NOMO-1 (cell line): ENCODE data around the gene CRACR2B.

ENCODE experiments used
- DNase-seq, 2 experiments: peaks; one replicate each; lab custom pipeline; 2025; ENCODE audit not compliant: unreplicated experiment in 2 of 2; lab: John Stamatoyannopoulos, UW

CRACR2B gene

DNA sequence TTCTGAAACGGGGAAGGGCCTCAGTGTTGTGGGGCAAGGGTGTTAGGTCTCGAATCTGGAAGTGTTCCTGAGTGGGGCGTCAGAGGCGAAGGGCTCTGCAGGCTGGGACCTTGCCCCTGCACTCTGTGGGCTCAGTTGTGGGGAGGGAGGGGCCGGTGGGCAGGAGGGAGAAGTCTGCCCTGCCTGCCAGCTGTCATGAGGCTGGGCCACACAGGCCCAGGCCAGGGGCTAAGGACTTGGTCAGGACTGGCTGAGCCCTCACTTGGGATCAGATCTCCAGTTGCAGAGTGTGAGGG, at the start of gene CRACR2B:
Gene CRACR2B (plus strand): TSS at position 23 of the 296 bp plus-strand sequence. CDS start 689 bp downstream, outside the sequence.
- no peak for DNase-seq

GRCh38 chr11:778976-779954, 48.5 kb upstream of the CRACR2B start:
- no peak for DNase-seq

DNA sequence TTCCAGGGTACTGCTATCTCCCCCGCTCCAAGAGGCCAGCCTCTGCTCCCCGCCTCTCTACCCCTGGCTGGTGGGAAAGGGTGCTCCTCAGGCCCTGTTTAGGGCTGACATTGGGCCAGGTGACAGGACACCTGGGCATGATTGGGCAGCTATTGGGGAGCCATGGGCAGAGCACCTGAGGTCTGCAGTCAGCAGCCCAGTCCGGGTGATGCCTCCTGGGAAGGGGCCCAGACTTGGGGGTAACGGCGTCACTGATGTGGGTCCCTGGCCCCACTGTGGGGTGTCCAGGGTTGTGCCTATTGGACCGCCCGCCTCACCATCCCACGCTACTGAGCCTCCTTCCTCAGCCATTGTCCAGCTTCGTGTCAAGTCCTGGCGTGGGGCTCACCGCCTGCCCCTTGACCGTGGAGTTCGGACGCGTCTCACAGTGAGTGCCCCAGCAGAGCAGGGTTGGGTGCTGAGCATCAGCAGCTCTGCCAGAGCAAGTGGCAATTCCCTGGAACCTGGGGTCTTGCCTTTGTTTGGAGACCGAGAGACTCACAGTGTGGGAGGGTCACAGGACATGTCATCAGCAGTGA, 47.7 kb upstream of the CRACR2B start:
- DNase-seq = no peak

GRCh38 chr11:782264-783174, 45.2 kb upstream of the CRACR2B start:
- DNase-seq = no peak

DNA sequence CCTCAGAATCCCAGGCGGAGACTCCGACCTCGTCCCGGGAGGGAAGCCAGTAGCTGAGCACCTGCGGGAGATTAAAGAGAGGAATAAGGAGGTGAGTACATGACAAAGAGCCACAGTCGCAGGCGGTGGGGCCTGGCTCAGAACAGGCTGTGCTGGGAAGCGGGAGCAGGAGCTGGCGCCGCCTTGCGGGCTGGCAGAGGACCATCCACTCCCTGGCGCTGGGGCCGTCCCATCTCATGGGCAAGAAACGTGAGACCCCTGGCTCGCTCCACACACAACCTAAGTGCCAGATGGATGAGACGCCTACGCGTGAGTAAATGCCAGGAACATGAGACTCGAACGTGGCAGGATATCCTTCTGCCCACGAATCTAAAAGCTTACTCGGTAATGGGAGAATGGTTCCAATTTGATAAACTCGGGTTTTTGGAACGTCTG, 44.1 kb upstream of the CRACR2B start:
- DNase-seq = no peak

DNA sequence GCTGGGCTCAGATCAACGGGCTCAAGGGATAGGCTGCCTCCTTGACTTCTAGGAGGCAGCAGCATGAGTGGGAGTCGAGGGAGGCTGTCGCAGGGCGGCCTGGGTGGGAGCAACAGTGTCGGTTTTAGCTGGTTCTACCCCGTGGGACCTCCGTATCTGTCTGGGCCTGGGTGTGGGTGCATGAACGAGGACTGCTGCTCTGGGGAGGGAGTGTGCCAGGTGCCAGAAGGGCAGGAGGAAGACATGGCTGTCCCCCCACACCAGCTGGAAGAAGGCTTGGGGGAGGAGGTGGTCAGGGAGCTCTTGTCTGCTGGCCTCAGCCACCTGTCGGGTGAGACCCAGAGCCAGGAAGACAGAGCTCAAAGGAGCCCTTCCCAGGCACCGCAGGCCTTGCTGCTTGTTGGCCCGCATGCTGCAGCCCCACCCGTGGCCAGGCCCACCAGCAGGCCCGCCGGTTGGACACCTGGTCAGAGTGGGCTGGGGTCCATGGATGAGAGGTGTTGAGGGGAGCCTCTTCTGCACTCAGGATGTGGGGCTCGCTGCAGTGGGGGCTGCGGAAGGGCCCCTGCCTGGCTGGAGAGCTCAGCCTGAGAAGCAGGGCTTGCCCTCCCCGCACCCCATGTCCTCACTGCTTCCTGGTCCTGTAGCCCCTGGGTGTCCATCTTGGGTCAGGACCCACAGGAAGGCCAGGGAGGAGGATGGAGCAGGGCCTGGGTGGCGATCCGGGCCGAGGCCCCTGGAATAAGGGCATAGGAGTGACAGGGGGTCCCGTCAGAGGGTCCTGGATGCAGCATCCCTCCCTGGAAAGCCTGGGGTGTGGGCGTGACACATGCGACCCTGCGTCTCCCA, 41.3 kb upstream of the CRACR2B start:
- no peak for DNase-seq

GRCh38 chr11:787084-787675, 40.5 kb upstream of the CRACR2B start:
- no peak for DNase-seq

GRCh38 chr11:788009-788640, 39.6 kb upstream of the CRACR2B start:
- no peak for DNase-seq

GRCh38 chr11:788953-789940, 38.5 kb upstream of the CRACR2B start:
- no peak for DNase-seq

DNA sequence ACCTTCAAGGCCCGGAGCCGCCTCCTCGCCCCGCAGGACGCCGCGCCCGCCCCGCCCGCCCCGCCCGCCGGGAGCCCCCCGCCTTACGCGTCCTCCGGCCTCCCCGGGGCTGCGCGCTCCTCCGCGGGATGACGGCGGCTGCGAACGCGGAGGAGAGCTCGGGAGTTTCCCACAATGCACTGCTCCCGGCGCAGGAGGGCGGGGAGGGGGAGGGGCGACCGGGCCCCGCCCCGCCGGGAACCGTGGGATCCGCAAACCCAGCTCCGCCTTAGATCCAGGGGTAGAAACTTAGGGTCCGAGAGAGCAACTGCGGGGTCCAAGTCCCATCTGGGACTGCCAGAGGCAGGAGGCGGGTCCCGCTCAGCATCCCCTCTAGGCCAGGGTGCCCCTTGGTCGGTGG, 37.8 kb upstream of the CRACR2B start, which contains the start of gene CEND1:
Gene CEND1 (minus strand): TSS at position 148 of the 400 bp plus-strand sequence. CDS start 1,514 bp downstream, outside the sequence.
- DNase-seq = no peak

DNA sequence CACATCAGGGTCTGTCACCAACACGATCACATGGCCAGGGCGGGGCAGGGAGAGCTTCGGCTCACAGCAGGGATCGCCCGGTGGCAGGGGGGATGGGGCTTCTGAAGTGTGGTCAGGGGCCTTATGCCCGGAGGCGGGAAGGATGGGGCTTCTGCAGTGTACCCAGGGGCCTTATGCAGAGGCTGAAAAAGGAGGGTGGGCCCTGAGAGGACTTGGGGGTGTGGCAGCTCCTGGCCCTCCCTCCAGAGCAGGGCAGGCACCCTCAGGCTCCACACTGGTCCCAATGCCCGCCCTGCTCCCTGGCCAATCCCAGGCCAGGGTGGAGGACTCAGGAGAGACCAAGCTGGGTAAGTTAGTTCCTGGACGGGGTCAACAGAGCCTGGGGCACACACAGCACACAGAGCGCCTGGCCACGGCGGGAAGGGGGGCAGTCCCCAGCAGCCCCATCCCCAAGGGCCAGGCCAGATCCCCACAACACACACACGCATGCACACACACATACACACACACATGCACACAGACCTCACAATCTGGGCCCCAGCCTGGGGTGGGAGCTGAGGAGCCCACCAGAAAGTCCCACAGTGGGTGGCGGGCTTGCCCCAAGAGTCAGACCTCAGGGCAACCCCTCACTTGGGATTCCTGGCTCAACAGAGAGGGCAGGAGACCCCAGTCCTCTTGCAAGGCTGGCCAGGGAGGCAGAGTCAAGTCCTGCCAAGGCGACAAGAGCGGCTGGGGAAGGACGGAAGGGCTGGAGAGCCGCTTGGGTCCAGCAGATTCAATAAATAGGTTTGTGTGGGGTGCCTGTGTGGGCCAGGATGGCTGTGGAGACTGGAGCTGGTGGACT, 36.8 kb upstream of the CRACR2B start:
- DNase-seq = no peak

DNA sequence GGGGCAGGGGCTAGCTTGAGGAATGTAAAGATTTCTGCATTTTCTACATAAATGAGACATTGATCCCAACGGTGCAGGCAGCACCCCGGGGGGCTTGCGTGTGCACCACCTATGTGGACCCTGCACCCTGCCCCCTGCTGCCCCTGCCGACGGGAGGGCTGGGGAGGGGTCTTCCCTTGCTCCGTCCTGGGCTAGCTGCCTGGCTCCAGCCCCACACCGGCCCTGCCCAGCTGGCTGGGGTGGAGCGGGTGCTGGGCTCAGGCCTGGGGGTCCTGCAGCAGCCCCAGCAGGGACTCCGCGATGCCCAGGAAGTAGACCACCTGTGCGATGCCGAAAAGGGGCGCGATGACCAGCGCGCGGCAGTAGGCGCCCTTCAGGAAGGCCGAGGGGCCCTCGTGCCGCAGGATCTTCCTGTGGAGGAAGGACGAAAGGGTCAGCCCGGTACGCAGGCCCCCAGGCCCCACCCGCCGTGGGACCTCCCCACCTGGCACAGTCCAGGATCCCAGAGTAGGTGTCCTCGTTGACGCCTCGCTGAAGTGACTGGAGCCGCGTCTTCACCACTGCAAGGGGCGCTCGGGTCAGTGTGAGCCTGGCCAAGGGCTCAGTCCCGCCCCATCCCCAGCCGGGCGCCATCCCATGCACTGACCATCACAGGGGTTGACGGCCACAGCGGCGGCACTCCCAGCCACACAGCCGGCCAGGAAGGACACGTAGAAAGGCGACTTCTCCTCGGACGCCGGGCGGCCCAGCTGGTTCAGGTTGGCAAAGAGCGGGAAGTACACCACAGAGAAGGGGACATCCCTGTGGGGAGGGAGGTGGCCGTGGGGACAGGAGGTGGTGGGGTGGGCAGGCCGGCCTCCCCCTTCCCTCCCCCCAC, 35.8 kb upstream of the CRACR2B start:
- no peak for DNase-seq

GRCh38 chr11:792535-792821, 35.2 kb upstream of the CRACR2B start:
- no peak for DNase-seq

GRCh38 chr11:792873-793272, 34.8 kb upstream of the CRACR2B start:
- DNase-seq = no peak

DNA sequence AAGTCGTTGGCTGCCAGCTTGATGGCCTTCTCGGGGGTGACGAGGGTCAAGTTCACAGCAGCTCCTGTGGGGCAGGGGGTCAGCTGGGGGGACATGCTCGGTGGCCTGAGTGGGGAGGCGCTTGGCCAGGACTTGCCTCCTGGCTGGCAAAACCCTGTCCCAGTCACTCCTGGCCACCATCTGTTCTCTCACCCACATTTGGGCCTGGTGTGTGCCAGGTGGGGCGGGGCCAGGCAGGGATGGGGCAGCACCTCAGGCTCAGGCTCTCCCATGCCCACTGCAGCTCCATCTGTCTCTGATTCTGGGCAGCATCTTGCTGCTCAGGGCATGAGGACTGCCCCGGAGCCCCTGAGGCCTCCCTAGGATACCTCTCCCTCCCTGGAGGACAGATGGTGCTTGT, 34.2 kb upstream of the CRACR2B start:
- DNase-seq = no peak

- DNase-seq = no peak
Observed at GRCh38 chr11:794013-794765, 33.5 kb upstream of the CRACR2B start.
